A549 (cell line): ENCODE data around the gene HBG2. TPM values are rescaled to one million over a fixed set of nuclear protein-coding genes. Genes with fewer than 3 reads are reported as not detected.

Source experiments
- ATAC-seq, 2 experiments: fragments of 200-7000 bp in 1 of 2; fragments of >200 bp in 1 of 2; cut with Nextera tagmentation in 1 of 2; cut with Tn5 transposase in 1 of 2; 3 replicates each; pipeline versions ENCODE4 v1.8.0 to v1.9.1; 2018 to 2020; ENCODE audit warnings: mild to moderate bottlenecking in 1 of 2, moderate library complexity in 1 of 2
- CTCF ChIA-PET: fragments of 300-600 bp; sonication (Branson Sonifier 250); formaldehyde crosslinking; extraction: SDS; loops from one replicate; lab custom pipeline; 2021; ENCODE audit warnings: antibody characterized with exemption, inconsistent platforms; lab: Yijun Ruan, JAX
- POLR2A ChIA-PET: fragments of 350-600 bp; formaldehyde crosslinking; extraction: SDS; loops from one replicate; lab custom pipeline; 2021; ENCODE audit warnings: antibody characterized with exemption, inconsistent platforms; lab: Yijun Ruan, JAX
- DNase-seq, 2 experiments: peaks; one replicate each; pipeline versions ENCODE4 v3.0.0 to v3.0.0-alpha.2; 2011 to 2016; ENCODE audit warnings: low read depth in 1 of 2, low spot score in 1 of 2
- FAIRE-seq: peaks from 2 replicates; lab custom pipeline; 2011; peaks lifted over from hg19 to GRCh38; lab: Jason Lieb, UNC
- H3K27ac ChIP-seq, 2 experiments: fragments of >200 bp; sonication (Bioruptor Twin); formaldehyde crosslinking; 3 replicates each; pipeline ENCODE4 v1.5.1; 2016 to 2017
- H3K4me1 ChIP-seq: fragments of >200 bp; sonication (Bioruptor Twin); formaldehyde crosslinking; 3 replicates; pipeline ENCODE4 v1.6.1; 2016
- H3K4me2 ChIP-seq: fragments of >200 bp; sonication (Bioruptor Twin); formaldehyde crosslinking; 3 replicates; pipeline ENCODE4 v1.6.1; 2016
- H3K4me3 ChIP-seq: fragments of >200 bp; sonication (Bioruptor Twin); formaldehyde crosslinking; 3 replicates; pipeline ENCODE4 v1.5.1; 2016
- H3K9me3 ChIP-seq: fragments of >200 bp; sonication (Bioruptor Twin); formaldehyde crosslinking; 3 replicates; pipeline ENCODE4 v1.6.1; 2016
- BHLHE40 ChIP-seq: IDR thresholded peaks from 2 replicates; pipeline ENCODE4 v1.6.1; 2012; ENCODE audit warnings: low read depth, low read length, inconsistent platforms
- CHD2 ChIP-seq: fragments of 150-350 bp; IDR thresholded peaks from 2 replicates; pipeline ENCODE4 v1.6.1; 2014; ENCODE audit warnings: low read length; ENCODE audit not compliant: partially characterized antibody
- EP300 ChIP-seq, 2 experiments: fragments of >200 bp; sonication (Bioruptor Twin); formaldehyde crosslinking; IDR thresholded peaks; 2 replicates in 1 of 2; 3 replicates in 1 of 2; pipeline ENCODE4 v1.6.1; 2016 to 2017
- ESRRA ChIP-seq: fragments of 150-350 bp; IDR thresholded peaks from 2 replicates; pipeline ENCODE4 v1.6.1; 2014; ENCODE audit warnings: mild to moderate bottlenecking, low read length, borderline replicate concordance
- FOSB ChIP-seq: fragments of 250-450 bp; sonication (Bioruptor Pico); IDR thresholded peaks from 2 replicates; pipeline ENCODE4 v1.5.0; 2020; ENCODE audit warnings: mild to moderate bottlenecking, moderate library complexity
- GATA3 ChIP-seq: IDR thresholded peaks from 2 replicates; pipeline ENCODE4 v1.6.1; 2012; ENCODE audit warnings: borderline replicate concordance
- HOXB13 ChIP-seq: fragments of 250-450 bp; sonication (Bioruptor Pico); IDR thresholded peaks from 2 replicates; pipeline ENCODE4 v1.5.0; 2020; ENCODE audit warnings: low read depth, mild to moderate bottlenecking, moderate library complexity
- KDM1A ChIP-seq: fragments of 200-600 bp; sonication (generic); IDR thresholded peaks from 2 replicates; pipeline ENCODE4 v1.6.1; 2016; ENCODE audit warnings: low read depth, mild to moderate bottlenecking
- MAX ChIP-seq: IDR thresholded peaks from 2 replicates; pipeline ENCODE4 v1.6.1; 2012
- MYC ChIP-seq: IDR thresholded peaks from 2 replicates; pipeline ENCODE4 v1.6.1; 2012; ENCODE audit warnings: mild to moderate bottlenecking, inconsistent platforms, low read length, improper control_type of control experiment, borderline replicate concordance
- PBX3 ChIP-seq: IDR thresholded peaks from 2 replicates; pipeline ENCODE4 v1.6.1; 2012
- PHF8 ChIP-seq: fragments of 200-600 bp; sonication (generic); IDR thresholded peaks from 2 replicates; pipeline ENCODE4 v1.6.1; 2016; ENCODE audit warnings: low read depth, mild to moderate bottlenecking, antibody characterized with exemption, moderate library complexity, borderline replicate concordance
- POLR2A ChIP-seq: IDR thresholded peaks from 2 replicates; pipeline ENCODE4 v1.6.1; 2012; ENCODE audit warnings: mild to moderate bottlenecking, low read length
- POLR2AphosphoS2 ChIP-seq: conservative IDR thresholded peaks from 2 replicates; pipeline ENCODE4 v1.6.1; 2012; ENCODE audit warnings: low read length, improper control_type of control experiment, inconsistent platforms
- RARB ChIP-seq: fragments of 250-450 bp; sonication (Bioruptor Pico); IDR thresholded peaks from 2 replicates; pipeline ENCODE4 v1.8.0; 2021; ENCODE audit warnings: mild to moderate bottlenecking, moderate library complexity
- RCOR1 ChIP-seq: fragments of 150-350 bp; IDR thresholded peaks from 2 replicates; pipeline ENCODE4 v1.6.1; 2014; ENCODE audit warnings: antibody characterized with exemption, low read length, low read depth
- REST ChIP-seq: fragments of 200-600 bp; sonication (generic); IDR thresholded peaks from 2 replicates; pipeline ENCODE4 v1.6.1; 2016; ENCODE audit warnings: antibody characterized with exemption, mild to moderate bottlenecking, moderate library complexity
- RFX5 ChIP-seq: fragments of 450-650 bp; IDR thresholded peaks from 2 replicates; pipeline ENCODE4 v1.7.1; 2014; ENCODE audit warnings: antibody characterized with exemption, mild to moderate bottlenecking, moderate library complexity
- SREBF2 ChIP-seq: fragments of 450-650 bp; IDR thresholded peaks from 2 replicates; pipeline ENCODE4 v1.6.1; 2014; ENCODE audit warnings: mild to moderate bottlenecking, moderate library complexity
- USF2 ChIP-seq: fragments of 450-650 bp; IDR thresholded peaks from 2 replicates; pipeline ENCODE4 v1.6.1; 2014; ENCODE audit warnings: antibody characterized with exemption
- WGBS: methylation state at CpG from one replicate; pipeline ENCODE4 v1.1.6; 2017; ENCODE audit errors: missing lambda C conversion rate; 5-methylcytosine and 5-hydroxymethylcytosine counted together
- polyA plus RNA-seq, 4 experiments: library from polyadenylated mRNA; depleted of rRNA in 3 of 4; stranded (reverse); fragments of >200 nt; fragmentation: RNase III in 1 of 4; extraction: RNeasy Plus Mini Kit Qiagen cat#74134 plus additional on column Dnase treatment in 1 of 4; gene quantifications; 2 replicates in 3 of 4; 3 replicates in 1 of 4; pipeline ENCODE4 v1.2.3, GENCODE V29; 2011 to 2017

Gene HBG2
- polyA plus RNA-seq, 2 of the 4 experiments (the other 2 are of a cell fraction): not detected

GRCh38 chr11:5266609-5267008 is 12.0 kb upstream of the HBG2 start:
- Histone ChIP-seq H3K9me3 (no peaks in the 10 kb centered on the region), H3K4me3 (no peak overlapping the region), H3K27ac (no peak overlapping the region), H3K4me1 (no peaks in the 10 kb centered on the region), H3K4me2 (no peak overlapping the region)
- DNase-seq: no peak
- ChIA-PET CTCF (no interaction called here), POLR2A (no interaction called here)
- ATAC-seq: no peak
- FAIRE-seq: no peak
- TF ChIP-seq KDM1A: no peak
- no peak for TF ChIP-seq SREBF2
- no peak for TF ChIP-seq EP300 (IDR thresholded peaks at IDR 0.05)
- no peak for TF ChIP-seq PHF8
- no peak for TF ChIP-seq RCOR1
- no peak for TF ChIP-seq FOSB (CRISPR knock-in tag)

GRCh38 chr11:5265832-5266231 is 11.3 kb upstream of the HBG2 start:
- POLR2A ChIA-PET: no interaction called here
- CTCF ChIA-PET: no interaction called here
- Histone ChIP-seq H3K9me3 (no peaks in the 10 kb centered on the region), H3K4me3 (no peak overlapping the region), H3K4me2 (no peak overlapping the region), H3K27ac (no peak overlapping the region), H3K4me1 (no peaks in the 10 kb centered on the region)
- ATAC-seq (no peak), DNase-seq (no peak), FAIRE-seq (no peak)
- 32% methylated on average over 2 of the region's 2 CpGs for WGBS
- no peak for TF ChIP-seq SREBF2
- TF ChIP-seq REST: no peak
- no peak for TF ChIP-seq POLR2A
- no peak for TF ChIP-seq PBX3
- TF ChIP-seq KDM1A: no peak
- TF ChIP-seq MAX: no peak
- no peak for TF ChIP-seq RARB (CRISPR knock-in tag)
- TF ChIP-seq BHLHE40: no peak
- no peak for TF ChIP-seq USF2
- TF ChIP-seq RFX5: no peak

GRCh38 chr11:5258543-5259262 is 4.1 kb upstream of the HBG2 start:
- H3K9me3 ChIP-seq: no peaks in the 10 kb centered on the region
- FAIRE-seq: no peak
- H3K4me1 ChIP-seq: no peaks in the 10 kb centered on the region
- POLR2A ChIA-PET: no interaction called here
- CTCF ChIA-PET: interaction anchor here (0.8 to 1.6 kb wide), 2 partner anchors 9 to 19 kb away, joined by 3 to 5 read pairs; no protein-coding TSS in a partner anchor
- no peak for DNase-seq
- WGBS: 49% methylated on average over 7 of the region's 7 CpGs
- H3K27ac ChIP-seq: no peak overlapping the region
- ATAC-seq: no peak
- no peak overlapping the region for H3K4me2 ChIP-seq
- TF ChIP-seq USF2: no peak
- TF ChIP-seq MYC: no peak
- no peak for TF ChIP-seq CHD2
- no peak for TF ChIP-seq ESRRA
- no peak for TF ChIP-seq POLR2AphosphoS2
- TF ChIP-seq HOXB13 (CRISPR knock-in tag): no peak
- TF ChIP-seq GATA3: no peak
- H3K4me3 ChIP-seq: no peak overlapping the region
